ENCODE results near the gene WDR27.

GRCh38 chr6:169441292-169441691, 260.5 kb downstream of the WDR27 start:
- TF ChIP-seq POLR2A (IDR thresholded peaks at IDR 0.05) (no peak), CTCF (IDR thresholded peaks at IDR 0.05) (no peak)

All from esophagus squamous epithelium (tissue), 4 donors.